Omental fat pad (tissue), 4 donors: Measurements from ENCODE around the gene TMF1. TPM values are rescaled to one million over a fixed set of nuclear protein-coding genes. Genes with fewer than 3 reads are reported as not detected.

Source experiments
- ATAC-seq: fragments of 150-250 bp; one replicate; pipeline ENCODE4 v1.9.1; 2016; ENCODE audit warnings: mild to moderate bottlenecking, moderate library complexity; ENCODE audit not compliant: low FRiP score
- DNase-seq: peaks from one replicate; pipeline ENCODE4 v3.0.0-alpha.2; 2019; ENCODE audit warnings: low spot score
- total RNA-seq, 4 donors: library from RNA; depleted of rRNA; stranded (reverse); fragments of >200 nt; gene quantifications; one replicate each; pipeline ENCODE4 v1.1.0, GENCODE V29; 2016
- TF ChIP-seq, protein P1 (sequence below), 3 donors: fragments of 450-650 bp; IDR thresholded peaks; one replicate each; pipeline ENCODE4 v1.5.1; 2016 to 2017; ENCODE audit warnings: antibody characterized with exemption in 3 of 3, mild to moderate bottlenecking in 3 of 3, moderate library complexity in 2 of 3

The TMF1 gene
- total RNA-seq, 4 donors from 2014 or later, result 27.6 to 41.8 (median 30.2) TPM

DNA sequence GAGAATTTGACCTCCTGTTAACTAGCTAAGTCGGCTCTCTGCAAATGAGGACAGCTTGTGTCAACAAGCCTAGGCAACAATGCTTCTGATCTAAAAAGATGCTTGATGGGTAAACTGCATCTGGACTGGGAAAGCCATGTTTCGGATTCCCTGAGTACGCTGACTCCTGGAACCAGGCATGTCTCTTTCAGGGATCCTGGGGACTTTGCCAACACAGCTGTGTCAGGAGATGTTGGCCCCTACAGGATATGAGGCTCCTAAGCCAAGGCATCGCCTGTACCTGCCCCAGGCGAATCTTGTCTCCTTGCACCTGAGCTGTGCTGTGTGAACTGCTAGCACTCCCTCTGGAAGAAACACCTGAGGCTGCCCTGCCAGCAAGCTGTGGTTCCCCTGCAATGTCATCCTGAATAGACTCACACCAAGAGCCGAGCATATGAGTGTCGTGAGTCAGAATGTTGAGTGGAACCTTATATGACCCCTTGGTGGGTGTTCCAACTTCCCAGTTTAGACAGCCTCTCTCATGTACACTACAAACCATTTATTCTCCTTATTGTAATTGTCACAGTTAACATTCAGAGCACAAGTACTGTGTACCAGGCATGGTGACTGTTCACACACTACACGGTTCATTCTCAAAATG, 55.7 kb downstream of the TMF1 start:
- TF ChIP-seq, protein P1, sequence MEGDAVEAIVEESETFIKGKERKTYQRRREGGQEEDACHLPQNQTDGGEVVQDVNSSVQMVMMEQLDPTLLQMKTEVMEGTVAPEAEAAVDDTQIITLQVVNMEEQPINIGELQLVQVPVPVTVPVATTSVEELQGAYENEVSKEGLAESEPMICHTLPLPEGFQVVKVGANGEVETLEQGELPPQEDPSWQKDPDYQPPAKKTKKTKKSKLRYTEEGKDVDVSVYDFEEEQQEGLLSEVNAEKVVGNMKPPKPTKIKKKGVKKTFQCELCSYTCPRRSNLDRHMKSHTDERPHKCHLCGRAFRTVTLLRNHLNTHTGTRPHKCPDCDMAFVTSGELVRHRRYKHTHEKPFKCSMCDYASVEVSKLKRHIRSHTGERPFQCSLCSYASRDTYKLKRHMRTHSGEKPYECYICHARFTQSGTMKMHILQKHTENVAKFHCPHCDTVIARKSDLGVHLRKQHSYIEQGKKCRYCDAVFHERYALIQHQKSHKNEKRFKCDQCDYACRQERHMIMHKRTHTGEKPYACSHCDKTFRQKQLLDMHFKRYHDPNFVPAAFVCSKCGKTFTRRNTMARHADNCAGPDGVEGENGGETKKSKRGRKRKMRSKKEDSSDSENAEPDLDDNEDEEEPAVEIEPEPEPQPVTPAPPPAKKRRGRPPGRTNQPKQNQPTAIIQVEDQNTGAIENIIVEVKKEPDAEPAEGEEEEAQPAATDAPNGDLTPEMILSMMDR (IDR thresholded peaks at IDR 0.05), result no peak
- DNase-seq, result no peak
- ATAC-seq, result no peak

DNA sequence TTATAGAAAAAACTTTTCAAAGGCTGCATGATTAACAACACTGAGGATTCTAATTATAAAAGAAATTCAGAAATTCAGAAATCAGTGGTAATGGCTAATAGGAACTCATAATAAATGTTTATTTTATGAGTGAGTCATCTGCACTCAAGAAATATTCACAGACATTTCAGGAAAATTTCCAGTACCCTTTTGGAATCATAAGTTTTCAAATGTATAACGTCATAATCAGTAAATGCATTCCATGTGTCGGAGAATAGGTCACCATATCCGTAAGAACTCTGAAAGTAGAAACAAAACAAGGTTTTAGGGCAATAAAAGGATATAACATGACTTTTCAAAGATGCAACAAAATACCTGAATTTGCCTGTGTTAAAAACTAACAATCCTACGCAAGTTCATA, 63.4 kb downstream of the TMF1 start:
- DNase-seq, result no peak
- ATAC-seq, result no peak
- TF ChIP-seq, protein P1 (IDR thresholded peaks at IDR 0.05), result no peak

DNA sequence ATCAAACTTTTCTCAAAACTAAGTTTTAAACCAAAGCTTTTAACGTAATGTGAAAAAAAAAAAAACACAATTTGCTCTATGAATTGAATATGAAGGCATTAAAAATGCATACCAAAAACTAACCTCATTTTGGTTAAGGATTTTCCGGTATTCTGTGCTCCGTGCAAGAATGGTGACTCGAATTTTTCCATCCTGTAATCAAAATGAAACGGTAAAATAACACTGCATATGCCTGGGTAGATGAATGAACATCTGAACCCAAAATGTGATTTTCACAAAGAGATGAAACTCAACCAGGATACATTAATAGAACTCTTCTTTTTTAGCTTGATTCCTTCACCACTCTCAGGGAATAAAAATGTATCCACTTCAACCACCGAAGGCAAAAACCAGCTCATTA, 64.8 kb downstream of the TMF1 start:
- TF ChIP-seq, protein P1 (IDR thresholded peaks at IDR 0.05), result no peak
- ATAC-seq (no peak), DNase-seq (no peak)

DNA sequence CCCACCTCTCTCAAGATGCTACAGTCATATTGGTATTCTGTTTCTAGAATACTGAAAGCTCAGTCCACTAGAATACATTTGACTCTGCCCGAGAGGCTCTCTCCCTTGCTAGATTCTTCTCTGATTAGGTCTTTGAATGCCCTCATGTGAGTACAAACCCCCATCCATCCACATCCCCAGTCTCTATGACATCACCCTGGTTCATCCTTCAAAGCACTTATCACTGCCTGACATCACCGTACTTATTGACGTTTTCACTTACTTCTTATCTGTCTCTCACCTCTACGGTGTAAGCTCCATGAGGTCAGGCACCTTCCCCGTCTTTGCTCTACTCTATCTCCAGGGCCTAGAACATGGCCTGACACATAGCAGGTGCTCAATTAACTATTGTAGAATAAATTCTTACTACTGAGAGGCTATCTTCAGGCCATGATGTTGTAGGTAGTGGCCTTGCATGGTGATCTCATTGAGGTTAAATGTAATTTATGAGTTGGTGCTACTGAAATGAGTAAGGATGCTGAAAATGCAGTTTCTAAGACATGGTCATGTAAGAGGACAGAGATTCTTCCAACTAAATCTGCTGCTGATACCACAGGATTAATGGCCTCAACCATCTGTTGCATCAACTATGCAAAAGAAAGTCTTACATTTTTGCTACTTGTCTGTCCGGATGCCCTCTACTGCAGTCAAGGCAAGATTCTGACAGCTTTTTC, 65.5 kb downstream of the TMF1 start:
- ATAC-seq (no peak), DNase-seq (no peak)
- TF ChIP-seq, protein P1 (IDR thresholded peaks at IDR 0.05), result no peak

DNA sequence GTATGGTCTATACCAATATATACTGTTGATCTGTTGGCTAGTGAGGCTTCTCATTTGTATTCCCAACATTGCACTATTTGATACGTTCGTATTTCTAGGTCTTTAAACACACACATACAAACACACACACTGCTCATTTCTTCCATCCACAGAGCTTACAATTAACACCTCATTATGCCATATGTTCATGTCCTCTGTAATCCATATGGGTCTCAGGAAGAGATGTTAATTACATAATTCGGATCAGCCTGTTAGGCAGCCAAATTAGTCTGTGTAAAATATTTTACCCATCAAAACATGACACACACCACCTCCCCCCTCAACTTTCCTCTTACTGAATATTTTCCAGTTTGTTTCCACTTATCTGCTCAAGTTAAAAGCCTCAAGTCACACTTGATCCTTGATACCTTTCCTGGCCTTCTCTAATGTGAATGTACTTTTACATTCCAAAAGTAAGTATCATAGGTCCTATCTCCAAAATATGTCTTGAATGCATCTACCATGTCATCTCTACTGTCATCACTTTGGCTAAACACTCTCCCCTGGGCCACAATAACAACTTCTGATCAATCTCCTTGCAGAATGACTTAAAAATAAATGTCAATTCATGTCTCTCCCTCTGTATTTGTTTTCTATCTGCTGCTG, 66.9 kb downstream of the TMF1 start:
- ATAC-seq, result no peak
- DNase-seq, result no peak
- TF ChIP-seq, protein P1 (IDR thresholded peaks at IDR 0.05), result no peak

DNA sequence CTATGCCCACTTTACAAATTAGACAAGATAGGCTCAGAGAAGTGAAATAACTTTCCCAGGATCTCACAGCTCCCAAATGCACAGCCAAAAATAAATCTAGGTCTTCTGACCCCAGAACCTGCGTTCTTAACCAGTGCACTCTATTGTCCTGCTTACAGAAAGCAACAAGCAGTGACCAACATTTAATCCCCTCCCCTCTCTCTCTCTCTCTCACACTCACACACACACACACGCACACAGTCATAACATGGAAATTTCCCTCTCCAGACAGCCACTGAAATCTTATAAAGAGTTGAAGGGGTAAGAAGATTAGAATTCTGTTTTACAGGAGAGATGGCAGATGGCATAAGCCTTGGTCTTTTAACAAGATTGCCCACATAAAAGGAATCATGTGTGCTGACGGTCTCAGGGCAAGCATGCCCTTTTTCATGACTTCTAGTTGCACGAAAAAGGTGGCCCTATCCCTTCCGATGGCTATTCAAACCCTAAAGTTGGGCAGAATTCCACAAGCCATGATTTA, 68.1 kb downstream of the TMF1 start:
- TF ChIP-seq, protein P1 (IDR thresholded peaks at IDR 0.05), result no peak
- DNase-seq, result no peak
- no peak for ATAC-seq
